Neural cell (in vitro differentiated cells): ENCODE results near the gene DMGDH.

Experiments used
- CTCF ChIP-seq: fragments of 450-650 bp; IDR thresholded peaks from 2 replicates; pipeline ENCODE4 v1.5.1; 2014; ENCODE audit warnings: antibody characterized with exemption, mild to moderate bottlenecking, moderate library complexity; ENCODE audit not compliant: poor library complexity, severe bottlenecking
- EP300 ChIP-seq: fragments of 450-650 bp; conservative IDR thresholded peaks from 2 replicates; pipeline ENCODE4 v1.6.1; 2014; ENCODE audit warnings: antibody characterized with exemption, mild to moderate bottlenecking, moderate library complexity; ENCODE audit not compliant: poor library complexity, severe bottlenecking
- EZH2 ChIP-seq: fragments of 200-600, 300-800 bp; shearing (Covaris generic), sonication (generic); IDR thresholded peaks from 2 replicates; pipeline ENCODE4 v1.6.1; 2014; ENCODE audit warnings: antibody characterized with exemption, low read length, borderline replicate concordance, mild to moderate bottlenecking; ENCODE audit not compliant: insufficient read depth, poor library complexity, severe bottlenecking
- MXI1 ChIP-seq: fragments of 450-650 bp; conservative IDR thresholded peaks from 2 replicates; pipeline ENCODE4 v1.6.1; 2014; ENCODE audit warnings: antibody characterized with exemption, mild to moderate bottlenecking; ENCODE audit not compliant: poor library complexity, severe bottlenecking
- POLR2AphosphoS5 ChIP-seq: IDR thresholded peaks from 2 replicates; pipeline ENCODE4 v1.6.1; 2012
- REST ChIP-seq: IDR thresholded peaks from 2 replicates; pipeline ENCODE4 v1.6.1; 2012; ENCODE audit warnings: borderline replicate concordance
- SMC3 ChIP-seq: fragments of 450-650 bp; conservative IDR thresholded peaks from 2 replicates; pipeline ENCODE4 v1.6.1; 2014; ENCODE audit warnings: antibody characterized with exemption, mild to moderate bottlenecking, moderate library complexity; ENCODE audit not compliant: poor library complexity
- TAF1 ChIP-seq: IDR thresholded peaks from 2 replicates; pipeline ENCODE4 v1.6.1; 2012; ENCODE audit warnings: low read depth

- no peak for TF ChIP-seq SMC3
- TF ChIP-seq CTCF: no peak
- no peak for TF ChIP-seq TAF1
- peak; percentile 44 for TF ChIP-seq EP300
- no peak for TF ChIP-seq EZH2
- TF ChIP-seq MXI1: no peak
- TF ChIP-seq POLR2AphosphoS5: peak; percentile 54
- no peak for TF ChIP-seq REST
Measured at GRCh38 chr5:78997090-78997489, 72.4 kb downstream of the DMGDH start.
